Measurements from ENCODE around the gene TRIM29. TPM values are rescaled to one million over a fixed set of nuclear protein-coding genes. Genes with fewer than 3 reads are reported as not detected.

The TRIM29 gene
- total and polyA plus RNA-seq, 2 of the 4 experiments (the other 2 are of a cell fraction): not detected

DNA sequence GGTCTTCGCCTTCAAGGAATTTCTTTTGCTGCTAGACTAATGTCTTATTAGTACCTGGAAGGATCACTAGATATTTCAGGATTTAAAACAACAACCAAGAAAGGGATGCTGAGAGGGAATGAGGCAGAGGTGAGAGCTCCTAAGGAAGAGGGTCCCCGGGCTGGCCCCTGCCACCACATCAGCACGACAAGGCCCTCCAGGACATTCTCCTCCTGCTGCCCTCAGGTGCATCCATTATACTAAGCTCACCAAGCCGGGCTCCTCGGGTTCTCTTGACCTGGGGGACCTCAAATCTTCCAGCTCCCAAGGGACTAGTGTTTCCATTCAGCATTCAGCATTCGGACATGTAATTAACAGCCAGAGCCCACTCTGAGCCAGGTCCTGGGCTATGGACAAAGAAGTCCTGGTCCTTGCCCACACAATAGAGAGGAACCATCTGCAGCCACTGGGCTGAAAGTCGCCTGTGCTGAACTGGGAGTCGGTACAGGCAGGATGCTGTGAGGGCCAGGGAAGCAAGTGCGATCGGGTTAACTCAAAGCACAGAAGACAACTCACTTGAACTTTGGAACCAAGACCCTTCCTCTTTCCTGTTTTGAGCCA, 43.6 kb upstream of the TRIM29 start:
- no peaks in the 10 kb centered on the region for H3K79me1 ChIP-seq (ENCODE audit: low read depth in 1 of 2, low read length in 2 of 2)
- H4K5ac ChIP-seq (ENCODE audit: low read depth, low read length): no peak overlapping the region
- no peak overlapping the region for H3K4me2 ChIP-seq (ENCODE audit: low read depth, low read length)
- no peaks in the 10 kb centered on the region for H3K9me1 ChIP-seq (ENCODE audit: insufficient read depth, low read length)
- no peak overlapping the region for H2AK9ac ChIP-seq (replicated peaks; ENCODE audit: low read depth, low read length, poor library complexity)
- H3K9me3 ChIP-seq (ENCODE audit: control insufficient read depth, insufficient read depth, low read length): no peaks in the 10 kb centered on the region
- no peak overlapping the region for H4K8ac ChIP-seq (ENCODE audit: low read depth in 2 of 2, low read length in 2 of 2)
- H3K36me3 ChIP-seq (ENCODE audit: control insufficient read depth, insufficient read depth, low read length): no peaks in the 10 kb centered on the region
- peaks cover 10% of the 10 kb centered on the region; the same call in 1 of the 2 replicates for H3K4me1 ChIP-seq (ENCODE audit: control insufficient read depth, insufficient read depth, low read length)
- ChIA-PET POLR2A (ENCODE audit: unreplicated experiment) (no interaction called here), CTCF (interaction anchor here (1.3 to 1.6 kb wide), 2 partner anchors 13 to 31 kb away, joined by 3 read pairs; no protein-coding TSS in a partner anchor)
- dilution Hi-C loops (cut with HindIII; ENCODE audit: low sequenced_read_pairs, unreplicated experiment) (no loop called here), in situ Hi-C loops (cut with MboI; ENCODE audit: low sequenced_read_pairs) (no loop called here), intact Hi-C loops (cut with micrococcal nuclease) (no loop called here)
- DNase-seq (no peak), ATAC-seq (ENCODE audit: low read depth) (no peak)
- no peak overlapping the region for H2BK120ac ChIP-seq (ENCODE audit: low read depth, low read length)
- H4K91ac ChIP-seq (ENCODE audit: insufficient read depth, low read depth, low read length): no peak overlapping the region
- H3K14ac ChIP-seq (replicated peaks; ENCODE audit: low read depth, low read length): no peak overlapping the region
- no peak overlapping the region; the same call in 1 of the 2 replicates for H3K4ac ChIP-seq (ENCODE audit: low read depth, low read length)
- H3K27ac ChIP-seq (ENCODE audit: insufficient read depth, low read length): no peak overlapping the region
- no peak overlapping the region for H2BK20ac ChIP-seq (ENCODE audit: low read depth, low read length)
- H3K9ac ChIP-seq (ENCODE audit: low read depth, low read length): no peak overlapping the region
- no peak overlapping the region for H3K23ac ChIP-seq (ENCODE audit: low read depth, low read length)
- no peak overlapping the region for H3K4me3 ChIP-seq (ENCODE audit: insufficient read depth, low read depth, low read length)
- TF ChIP-seq RFX5 (IDR thresholded peaks at IDR 0.05; ENCODE audit: low read depth, low read length) (no peak), FOS (IDR thresholded peaks at IDR 0.05; ENCODE audit: low read depth, low read length) (no peak), POLR2A (IDR thresholded peaks at IDR 0.05; ENCODE audit: low read depth, low read length) (no peak), RAD21 (IDR thresholded peaks at IDR 0.05; ENCODE audit: low read length) (no peak), NFE2L2 (IDR thresholded peaks at IDR 0.05; ENCODE audit: low read depth, low read length) (no peak), MAFK (IDR thresholded peaks at IDR 0.05; ENCODE audit: low read depth, low read length) (no peak), SMC3 (IDR thresholded peaks at IDR 0.05; ENCODE audit: low read depth, low read length) (no peak), MAZ (IDR thresholded peaks at IDR 0.05; ENCODE audit: borderline replicate concordance, low read depth, low read length) (no peak), BHLHE40 (IDR thresholded peaks at IDR 0.05; ENCODE audit: low read depth, low read length) (no peak), CEBPB (IDR thresholded peaks at IDR 0.05; ENCODE audit: low read depth, low read length) (no peak), MXI1 (IDR thresholded peaks at IDR 0.05; ENCODE audit: borderline replicate concordance, low read depth, low read length) (no peak), CHD1 (IDR thresholded peaks at IDR 0.05; ENCODE audit: low read depth, low read length) (no peak), RCOR1 (IDR thresholded peaks at IDR 0.05; ENCODE audit: insufficient replicate concordance, low read length) (no peak)
- TF ChIP-seq, protein P1, sequence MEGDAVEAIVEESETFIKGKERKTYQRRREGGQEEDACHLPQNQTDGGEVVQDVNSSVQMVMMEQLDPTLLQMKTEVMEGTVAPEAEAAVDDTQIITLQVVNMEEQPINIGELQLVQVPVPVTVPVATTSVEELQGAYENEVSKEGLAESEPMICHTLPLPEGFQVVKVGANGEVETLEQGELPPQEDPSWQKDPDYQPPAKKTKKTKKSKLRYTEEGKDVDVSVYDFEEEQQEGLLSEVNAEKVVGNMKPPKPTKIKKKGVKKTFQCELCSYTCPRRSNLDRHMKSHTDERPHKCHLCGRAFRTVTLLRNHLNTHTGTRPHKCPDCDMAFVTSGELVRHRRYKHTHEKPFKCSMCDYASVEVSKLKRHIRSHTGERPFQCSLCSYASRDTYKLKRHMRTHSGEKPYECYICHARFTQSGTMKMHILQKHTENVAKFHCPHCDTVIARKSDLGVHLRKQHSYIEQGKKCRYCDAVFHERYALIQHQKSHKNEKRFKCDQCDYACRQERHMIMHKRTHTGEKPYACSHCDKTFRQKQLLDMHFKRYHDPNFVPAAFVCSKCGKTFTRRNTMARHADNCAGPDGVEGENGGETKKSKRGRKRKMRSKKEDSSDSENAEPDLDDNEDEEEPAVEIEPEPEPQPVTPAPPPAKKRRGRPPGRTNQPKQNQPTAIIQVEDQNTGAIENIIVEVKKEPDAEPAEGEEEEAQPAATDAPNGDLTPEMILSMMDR (conservative IDR thresholded peaks at IDR 0.05; ENCODE audit: low read depth, low read length): no peak
- TF ChIP-seq, protein P2, sequence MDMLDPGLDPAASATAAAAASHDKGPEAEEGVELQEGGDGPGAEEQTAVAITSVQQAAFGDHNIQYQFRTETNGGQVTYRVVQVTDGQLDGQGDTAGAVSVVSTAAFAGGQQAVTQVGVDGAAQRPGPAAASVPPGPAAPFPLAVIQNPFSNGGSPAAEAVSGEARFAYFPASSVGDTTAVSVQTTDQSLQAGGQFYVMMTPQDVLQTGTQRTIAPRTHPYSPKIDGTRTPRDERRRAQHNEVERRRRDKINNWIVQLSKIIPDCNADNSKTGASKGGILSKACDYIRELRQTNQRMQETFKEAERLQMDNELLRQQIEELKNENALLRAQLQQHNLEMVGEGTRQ (IDR thresholded peaks at IDR 0.05; ENCODE audit: low read depth, low read length): no peak
- TF ChIP-seq, protein P3, sequence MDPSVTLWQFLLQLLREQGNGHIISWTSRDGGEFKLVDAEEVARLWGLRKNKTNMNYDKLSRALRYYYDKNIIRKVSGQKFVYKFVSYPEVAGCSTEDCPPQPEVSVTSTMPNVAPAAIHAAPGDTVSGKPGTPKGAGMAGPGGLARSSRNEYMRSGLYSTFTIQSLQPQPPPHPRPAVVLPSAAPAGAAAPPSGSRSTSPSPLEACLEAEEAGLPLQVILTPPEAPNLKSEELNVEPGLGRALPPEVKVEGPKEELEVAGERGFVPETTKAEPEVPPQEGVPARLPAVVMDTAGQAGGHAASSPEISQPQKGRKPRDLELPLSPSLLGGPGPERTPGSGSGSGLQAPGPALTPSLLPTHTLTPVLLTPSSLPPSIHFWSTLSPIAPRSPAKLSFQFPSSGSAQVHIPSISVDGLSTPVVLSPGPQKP (IDR thresholded peaks at IDR 0.05; ENCODE audit: borderline replicate concordance, low read depth, low read length): no peak
- no peak overlapping the region for H2AFZ ChIP-seq (replicated peaks; ENCODE audit: low read length, poor library complexity)
- H2BK5ac ChIP-seq (ENCODE audit: low read depth, low read length, poor library complexity, severe bottlenecking): no peak overlapping the region
- BruUV-seq (replicated peaks): no TSS peak
- H2BK15ac ChIP-seq (ENCODE audit: low read depth, low read length): no peak overlapping the region
- H3K27me3 ChIP-seq (ENCODE audit: control insufficient read depth, insufficient read depth, low read length): peaks cover 6% of the 10 kb centered on the region
- H3K18ac ChIP-seq (ENCODE audit: low read depth, low read length): no peak overlapping the region
- 97% methylated on average over 4 of the region's 10 CpGs; no CpG with 5 or more reads in 1 of the 2 experiments for WGBS, 2 experiments (ENCODE audit: extremely low coverage in 2 of 2, insufficient read length in 1 of 2)
- H4K20me1 ChIP-seq (ENCODE audit: insufficient read depth, low read length): no peaks in the 10 kb centered on the region
- H3K56ac ChIP-seq (ENCODE audit: extremely low read depth, insufficient read depth, low read length): no peak overlapping the region
- H2AK5ac ChIP-seq (ENCODE audit: low read depth, low read length): no peak overlapping the region

All from IMR-90 (cell line).